Measurements from ENCODE around the gene INTS4. TPM values are rescaled to one million over a fixed set of nuclear protein-coding genes. Genes with fewer than 3 reads are reported as not detected.

The INTS4 gene
- total and polyA plus RNA-seq, 2 donors (not counting 1 experiment from before 2014, with no cell fraction given) = 46.1 to 78.9 TPM

GRCh38 chr11:77873345-77873744 lies 121.1 kb downstream of the INTS4 start:
- Histone ChIP-seq H3K4me3 (ENCODE audit: control extremely low read depth in 1 of 5, extremely low read depth in 1 of 5, insufficient read depth in 1 of 5, low read depth in 2 of 5, low read length in 4 of 5) (no peak overlapping the region), H3K9ac (ENCODE audit: low read length) (no peak overlapping the region), H3K4me2 (replicated peaks; ENCODE audit: low read depth, low read length, poor library complexity, severe bottlenecking) (no peak overlapping the region), H3K79me2 (ENCODE audit: control insufficient read depth, insufficient read depth, low read length) (no peaks in the 10 kb centered on the region), H3K36me3 (replicated peaks in 1 of 2; ENCODE audit: control extremely low read depth in 1 of 2, control insufficient read depth in 1 of 2, extremely low read depth in 1 of 2, insufficient read depth in 2 of 2, low read length in 1 of 2) (peaks cover 3 to 36% of the 10 kb centered on the region in 2 experiments), H3K27ac (ENCODE audit: low read length in 2 of 2) (no peak overlapping the region), H3K27me3 (replicated peaks in 1 of 4; ENCODE audit: control extremely low read depth in 1 of 4, control insufficient read depth in 3 of 4, insufficient read depth in 4 of 4, low read length in 3 of 4) (no peaks in the 10 kb centered on the region), H3K4me1 (ENCODE audit: control insufficient read depth in 2 of 2, insufficient read depth in 2 of 2, low read length in 2 of 2) (no peaks in the 10 kb centered on the region), H4K20me1 (ENCODE audit: control insufficient read depth, insufficient read depth, low read length, poor library complexity, severe bottlenecking) (no peaks in the 10 kb centered on the region), H3K9me3 (ENCODE audit: control extremely low read depth in 1 of 3, control insufficient read depth in 2 of 3, insufficient read depth in 1 of 3, low read length in 2 of 3) (no peaks in the 10 kb centered on the region), H2AFZ (ENCODE audit: insufficient read depth, low read depth, low read length, poor library complexity, severe bottlenecking) (no peak overlapping the region)
- DNase-seq (no peak), ATAC-seq (ENCODE audit: low read depth) (no peak)
- no CpG with 5 or more reads among the region's 1 CpG for WGBS (ENCODE audit: insufficient coverage)
- ChIA-PET POLR2A (no interaction called here), CTCF (no interaction called here)
- intact Hi-C loops (cut with micrococcal nuclease) = no loop called here
- Mint-ChIP-seq H3K27me3 (no peaks in the 10 kb centered on the region), H3K4me3 (no peak overlapping the region), H3K4me1 (no peaks in the 10 kb centered on the region), H3K9me3 (ENCODE audit: insufficient read depth) (no peaks in the 10 kb centered on the region), H3K27ac (no peak overlapping the region)
- TF ChIP-seq CTCF (IDR thresholded peaks at IDR 0.05) = no peak
- TF ChIP-seq EZH2 (IDR thresholded peaks at IDR 0.05; ENCODE audit: borderline replicate concordance, insufficient read depth, low read depth, low read length, poor library complexity, severe bottlenecking) = no peak

GRCh38 chr11:77871855-77872254 lies 122.6 kb downstream of the INTS4 start:
- Mint-ChIP-seq H3K27ac (no peak overlapping the region), H3K27me3 (no peaks in the 10 kb centered on the region), H3K9me3 (ENCODE audit: insufficient read depth) (no peaks in the 10 kb centered on the region), H3K4me1 (no peaks in the 10 kb centered on the region), H3K4me3 (no peak overlapping the region)
- no peaks in the 10 kb centered on the region for H3K79me2 ChIP-seq (ENCODE audit: control insufficient read depth, insufficient read depth, low read length)
- H3K27me3 ChIP-seq (replicated peaks in 1 of 4; ENCODE audit: control extremely low read depth in 1 of 4, control insufficient read depth in 3 of 4, insufficient read depth in 4 of 4, low read length in 3 of 4) = no peaks in the 10 kb centered on the region
- H3K4me2 ChIP-seq (replicated peaks; ENCODE audit: low read depth, low read length, poor library complexity, severe bottlenecking) = no peak overlapping the region
- CTCF ChIA-PET = no interaction called here
- no peak overlapping the region for H3K27ac ChIP-seq (ENCODE audit: low read length in 2 of 2)
- no peaks in the 10 kb centered on the region for H3K9me3 ChIP-seq (ENCODE audit: control extremely low read depth in 1 of 3, control insufficient read depth in 2 of 3, insufficient read depth in 1 of 3, low read length in 2 of 3)
- H3K9ac ChIP-seq (ENCODE audit: low read length) = no peak overlapping the region
- no CpG with 5 or more reads among the region's 3 CpGs for WGBS (ENCODE audit: insufficient coverage)
- DNase-seq (no peak), ATAC-seq (ENCODE audit: low read depth) (no peak)
- peaks cover 3 to 25% of the 10 kb centered on the region in 2 experiments for H3K36me3 ChIP-seq (replicated peaks in 1 of 2; ENCODE audit: control extremely low read depth in 1 of 2, control insufficient read depth in 1 of 2, extremely low read depth in 1 of 2, insufficient read depth in 2 of 2, low read length in 1 of 2)
- no peak overlapping the region for H2AFZ ChIP-seq (ENCODE audit: insufficient read depth, low read depth, low read length, poor library complexity, severe bottlenecking)
- no peaks in the 10 kb centered on the region for H4K20me1 ChIP-seq (ENCODE audit: control insufficient read depth, insufficient read depth, low read length, poor library complexity, severe bottlenecking)
- POLR2A ChIA-PET = no interaction called here
- H3K4me1 ChIP-seq (ENCODE audit: control insufficient read depth in 2 of 2, insufficient read depth in 2 of 2, low read length in 2 of 2) = no peaks in the 10 kb centered on the region
- TF ChIP-seq CTCF (IDR thresholded peaks at IDR 0.05) (no peak), EZH2 (IDR thresholded peaks at IDR 0.05; ENCODE audit: borderline replicate concordance, insufficient read depth, low read depth, low read length, poor library complexity, severe bottlenecking) (no peak)
- intact Hi-C loops (cut with micrococcal nuclease) = no loop called here
- H3K4me3 ChIP-seq (ENCODE audit: control extremely low read depth in 1 of 5, extremely low read depth in 1 of 5, insufficient read depth in 1 of 5, low read depth in 2 of 5, low read length in 4 of 5) = no peak overlapping the region

All from B cell (primary cell).